ENCODE data around the gene DNAJB1.

Gene DNAJB1

DNA sequence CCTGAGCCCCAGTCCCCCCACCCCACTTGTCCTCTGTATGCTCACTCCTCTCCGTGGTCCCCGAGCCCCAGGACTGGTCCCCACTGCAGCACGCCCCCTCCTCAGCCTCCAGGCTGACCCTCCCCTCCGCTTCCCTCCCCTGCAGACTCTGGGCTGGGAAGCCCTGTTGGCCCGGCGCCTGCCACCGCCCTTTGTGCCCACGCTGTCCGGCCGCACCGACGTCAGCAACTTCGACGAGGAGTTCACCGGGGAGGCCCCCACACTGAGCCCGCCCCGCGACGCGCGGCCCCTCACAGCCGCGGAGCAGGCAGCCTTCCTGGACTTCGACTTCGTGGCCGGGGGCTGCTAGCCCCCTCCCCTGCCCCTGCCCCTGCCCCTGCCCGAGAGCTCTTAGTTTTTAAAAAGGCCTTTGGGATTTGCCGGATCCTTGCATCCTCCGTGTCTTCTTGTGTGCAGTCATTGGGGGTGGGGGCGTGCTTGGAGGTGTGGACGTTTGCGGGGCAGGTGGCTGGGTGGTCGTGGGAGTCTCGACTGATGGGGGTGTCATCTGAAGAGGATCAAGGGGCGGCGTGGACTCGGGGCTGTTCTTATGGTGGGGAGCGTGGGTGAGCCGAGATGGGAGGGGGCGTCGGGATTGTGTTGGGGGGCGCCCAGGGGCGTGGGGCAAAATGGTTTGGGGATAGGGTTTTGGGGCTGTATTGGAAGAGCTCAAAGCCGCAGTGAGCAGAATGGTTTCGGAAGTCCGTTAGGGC, 46.6 kb downstream of the DNAJB1 start:
- DNase-seq = no peak

DNA sequence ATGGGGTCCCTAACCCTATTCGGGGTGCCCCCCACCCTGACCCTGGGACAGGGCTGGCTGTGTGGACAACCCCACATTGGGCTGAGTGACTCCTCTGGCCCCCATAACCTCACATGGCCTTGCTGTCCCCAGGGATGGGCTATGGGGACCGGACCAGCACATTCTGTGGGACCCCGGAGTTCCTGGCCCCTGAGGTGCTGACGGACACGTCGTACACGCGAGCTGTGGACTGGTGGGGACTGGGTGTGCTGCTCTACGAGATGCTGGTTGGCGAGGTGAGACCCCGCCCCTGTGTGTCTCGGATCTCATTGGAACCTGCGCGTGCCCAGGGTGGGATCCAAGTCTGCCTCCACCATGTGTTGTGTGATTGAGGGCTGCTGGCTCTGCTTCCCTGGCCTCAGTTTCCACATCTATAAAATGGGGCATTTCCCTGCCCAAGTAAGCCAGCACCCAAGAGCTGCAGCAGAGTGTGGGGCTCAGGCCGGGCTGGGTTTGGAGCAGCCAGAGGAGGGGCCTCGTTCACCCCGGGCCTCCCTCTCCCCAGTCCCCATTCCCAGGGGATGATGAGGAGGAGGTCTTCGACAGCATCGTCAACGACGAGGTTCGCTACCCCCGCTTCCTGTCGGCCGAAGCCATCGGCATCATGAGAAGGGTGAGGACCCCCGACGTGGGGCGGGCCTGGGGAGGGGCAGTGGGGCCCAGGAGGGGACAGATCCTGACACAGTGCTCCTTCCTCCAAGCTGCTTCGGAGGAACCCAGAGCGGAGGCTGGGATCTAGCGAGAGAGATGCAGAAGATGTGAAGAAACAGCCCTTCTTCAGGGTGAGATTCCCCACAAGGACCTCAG, 47.9 kb downstream of the DNAJB1 start:
- DNase-seq = no peak

DNA sequence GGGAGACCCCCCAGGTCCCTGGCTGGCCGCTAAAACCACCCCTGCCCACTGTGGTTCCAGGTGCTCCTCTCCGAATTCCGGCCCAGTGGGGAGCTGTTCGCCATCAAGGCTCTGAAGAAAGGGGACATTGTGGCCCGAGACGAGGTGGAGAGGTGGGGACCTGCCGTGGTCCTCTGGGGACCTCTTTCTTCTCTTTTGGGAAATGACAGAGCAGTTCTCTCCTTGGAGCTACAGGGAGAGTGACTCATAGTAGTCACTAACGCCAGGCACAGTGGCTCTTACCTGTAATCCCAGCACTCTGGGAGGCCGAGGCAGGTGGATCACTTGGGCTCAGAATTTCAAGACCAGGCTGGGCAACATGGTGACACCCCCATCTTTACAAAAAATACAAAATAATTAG, 50.4 kb downstream of the DNAJB1 start:
- DNase-seq = no peak

DNA sequence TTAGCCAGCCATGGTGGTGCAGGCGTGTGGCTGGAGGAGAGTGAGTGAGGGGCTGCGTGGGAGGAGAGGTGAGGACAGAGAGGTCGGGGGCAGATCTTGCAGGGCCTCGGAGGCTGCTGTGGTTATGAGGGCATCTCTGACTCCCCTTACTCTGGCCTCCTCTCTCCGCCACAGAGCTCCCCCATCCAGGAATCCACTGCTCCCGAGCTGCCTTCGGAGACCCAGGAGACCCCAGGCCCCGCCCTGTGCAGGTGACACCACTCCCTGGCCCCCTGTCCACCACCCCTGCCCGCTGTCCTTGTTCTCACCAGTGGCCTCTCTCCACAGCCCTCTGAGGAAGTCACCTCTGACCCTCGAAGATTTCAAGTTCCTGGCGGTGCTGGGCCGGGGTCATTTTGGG, 50.8 kb downstream of the DNAJB1 start:
- no peak for DNase-seq
